Skeletal muscle cell (primary cell): ENCODE results near the gene DUOX1.

Experiments used
- DNase-seq: peaks from one replicate; pipeline ENCODE4 v3.0.0-alpha.2; 2010; ENCODE audit warnings: low read depth
- H3K4me3 ChIP-seq: 2 replicates; pipeline ENCODE4 v1.5.1; 2011; ENCODE audit warnings: low read depth, mild to moderate bottlenecking, control low read depth, low read length, moderate library complexity

The DUOX1 gene

GRCh38 chr15:45138814-45139765, 9.3 kb downstream of the DUOX1 start:
- no peak overlapping the region for H3K4me3 ChIP-seq
- DNase-seq, result no peak

GRCh38 chr15:45139770-45140169, 10.0 kb downstream of the DUOX1 start:
- DNase-seq, result no peak
- H3K4me3 ChIP-seq, result no peak overlapping the region

GRCh38 chr15:45140557-45141250, 10.9 kb downstream of the DUOX1 start:
- no peak for DNase-seq
- H3K4me3 ChIP-seq, result no peak overlapping the region

- DNase-seq, result no peak
- H3K4me3 ChIP-seq, result no peak overlapping the region
Observed at GRCh38 chr15:45141386-45141785, 11.6 kb downstream of the DUOX1 start.

- DNase-seq, result no peak
- H3K4me3 ChIP-seq, result no peak overlapping the region
Observed at GRCh38 chr15:45143056-45143455, 13.3 kb downstream of the DUOX1 start.

GRCh38 chr15:45143946-45144345, 14.2 kb downstream of the DUOX1 start:
- H3K4me3 ChIP-seq, result no peak overlapping the region
- no peak for DNase-seq

GRCh38 chr15:45144775-45145174, 15.0 kb downstream of the DUOX1 start:
- no peak overlapping the region for H3K4me3 ChIP-seq
- DNase-seq, result no peak

- no peak for DNase-seq
- H3K4me3 ChIP-seq, result no peak overlapping the region
Observed at GRCh38 chr15:45146405-45146804, 16.6 kb downstream of the DUOX1 start.

- no peak for DNase-seq
- H3K4me3 ChIP-seq, result no peak overlapping the region
Observed at GRCh38 chr15:45147606-45148005, 17.8 kb downstream of the DUOX1 start.

- H3K4me3 ChIP-seq, result no peak overlapping the region
- no peak for DNase-seq
Observed at GRCh38 chr15:45148076-45149059, 18.6 kb downstream of the DUOX1 start.

- no peak for DNase-seq
- no peak overlapping the region for H3K4me3 ChIP-seq
Observed at GRCh38 chr15:45149060-45149459, 19.3 kb downstream of the DUOX1 start.

GRCh38 chr15:45150481-45150880, 20.7 kb downstream of the DUOX1 start:
- no peak for DNase-seq
- no peak overlapping the region for H3K4me3 ChIP-seq

GRCh38 chr15:45150997-45151396, 21.2 kb downstream of the DUOX1 start:
- no peak overlapping the region for H3K4me3 ChIP-seq

GRCh38 chr15:45151998-45152828, 22.4 kb downstream of the DUOX1 start:
- no peak overlapping the region for H3K4me3 ChIP-seq
- no peak for DNase-seq

More at GRCh38 chr15:45150997-45151396, 21.2 kb downstream of the DUOX1 start:
- DNase-seq, result no peak

GRCh38 chr15:45155739-45156138, 25.9 kb downstream of the DUOX1 start:
- H3K4me3 ChIP-seq, result no peak overlapping the region
- no peak for DNase-seq

GRCh38 chr15:45156744-45157455, 27.1 kb downstream of the DUOX1 start:
- no peak overlapping the region for H3K4me3 ChIP-seq
- DNase-seq, result peak; percentile 35

- DNase-seq, result peak; percentile 44
- no peak overlapping the region for H3K4me3 ChIP-seq
Observed at GRCh38 chr15:45157974-45158373, 28.2 kb downstream of the DUOX1 start.

- H3K4me3 ChIP-seq, result no peak overlapping the region
- no peak for DNase-seq
Observed at GRCh38 chr15:45161666-45162065, 31.9 kb downstream of the DUOX1 start.
